ENCODE results near the gene MRPL4. TPM values are rescaled to one million over a fixed set of nuclear protein-coding genes. Genes with fewer than 3 reads are reported as not detected.
A peak's percentile ranks its signal among the peaks of the same experiment; 100 is the strongest.

MRPL4 gene
- total RNA-seq, 2 experiments from 2014 or later: 148 to 155 TPM

DNA sequence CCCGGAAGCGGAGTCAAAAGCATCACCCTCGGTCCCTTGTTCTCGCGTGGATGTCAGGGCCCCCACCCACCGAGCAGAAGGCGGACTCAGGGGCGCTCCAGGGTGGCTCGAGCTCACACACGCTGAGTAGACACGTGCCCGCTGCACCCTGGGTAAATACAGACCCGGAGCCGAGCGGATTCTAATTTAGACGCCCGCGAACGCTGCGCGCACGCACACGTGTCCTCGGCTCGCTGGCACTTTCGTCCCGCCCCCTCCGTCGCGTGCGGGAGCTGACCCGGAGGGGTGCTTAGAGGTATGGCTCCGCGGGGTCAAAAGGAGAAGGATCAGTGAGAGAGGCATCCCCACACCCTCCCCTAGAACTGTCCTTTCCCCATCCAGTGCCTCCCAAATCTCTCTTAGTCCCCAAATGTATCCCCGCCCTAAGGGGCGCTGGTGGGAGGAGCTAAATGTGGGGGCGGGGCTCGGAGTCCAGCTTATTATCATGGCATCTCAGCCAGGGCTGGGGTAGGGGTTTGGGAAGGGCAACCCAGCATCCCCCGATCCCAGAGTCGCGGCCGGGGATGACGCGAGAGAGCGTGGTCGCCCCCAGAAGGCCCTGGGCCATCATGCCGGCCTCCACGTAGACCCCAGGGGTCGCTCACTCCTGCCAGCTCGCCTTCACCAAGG lies 37.3 kb downstream of the MRPL4 start:
- Histone ChIP-seq H2AFZ (ENCODE audit: low read length) (peak overlapping the region; percentile 90), H4K20me1 (ENCODE audit: insufficient read depth, low read length) (no peaks in the 10 kb centered on the region), H3K27ac (ENCODE audit: low read depth, low read length, poor library complexity, severe bottlenecking) (peak overlapping the region; percentile 56), H3K9me3 (ENCODE audit: low read length) (no peaks in the 10 kb centered on the region), H3K4me3 (ENCODE audit: low read depth, low read length, poor library complexity, severe bottlenecking) (peak overlapping the region; percentile 68), H3K36me3 (ENCODE audit: insufficient read depth, low read length) (peaks cover 11% of the 10 kb centered on the region; the same call in 1 of the 2 replicates), H3K4me2 (ENCODE audit: low read length) (peak overlapping the region; percentile 83), H3K9me2 (ENCODE audit: insufficient read depth, low read length) (no peaks in the 10 kb centered on the region), H3K4me1 (ENCODE audit: insufficient read depth, low read length, poor library complexity, severe bottlenecking) (peaks cover 72% of the 10 kb centered on the region), H3K79me2 (ENCODE audit: insufficient read depth, low read depth, low read length) (no peaks in the 10 kb centered on the region)
- BruUV-seq (replicated peaks): no TSS peak
- no peak for TF ChIP-seq EZH2phosphoT487 (IDR thresholded peaks at IDR 0.05; ENCODE audit: borderline replicate concordance, low read depth, low read length)
- TF ChIP-seq, protein P1, sequence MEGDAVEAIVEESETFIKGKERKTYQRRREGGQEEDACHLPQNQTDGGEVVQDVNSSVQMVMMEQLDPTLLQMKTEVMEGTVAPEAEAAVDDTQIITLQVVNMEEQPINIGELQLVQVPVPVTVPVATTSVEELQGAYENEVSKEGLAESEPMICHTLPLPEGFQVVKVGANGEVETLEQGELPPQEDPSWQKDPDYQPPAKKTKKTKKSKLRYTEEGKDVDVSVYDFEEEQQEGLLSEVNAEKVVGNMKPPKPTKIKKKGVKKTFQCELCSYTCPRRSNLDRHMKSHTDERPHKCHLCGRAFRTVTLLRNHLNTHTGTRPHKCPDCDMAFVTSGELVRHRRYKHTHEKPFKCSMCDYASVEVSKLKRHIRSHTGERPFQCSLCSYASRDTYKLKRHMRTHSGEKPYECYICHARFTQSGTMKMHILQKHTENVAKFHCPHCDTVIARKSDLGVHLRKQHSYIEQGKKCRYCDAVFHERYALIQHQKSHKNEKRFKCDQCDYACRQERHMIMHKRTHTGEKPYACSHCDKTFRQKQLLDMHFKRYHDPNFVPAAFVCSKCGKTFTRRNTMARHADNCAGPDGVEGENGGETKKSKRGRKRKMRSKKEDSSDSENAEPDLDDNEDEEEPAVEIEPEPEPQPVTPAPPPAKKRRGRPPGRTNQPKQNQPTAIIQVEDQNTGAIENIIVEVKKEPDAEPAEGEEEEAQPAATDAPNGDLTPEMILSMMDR (conservative IDR thresholded peaks at IDR 0.05; ENCODE audit: low read length): no peak
- ChIA-PET POLR2A (interaction anchor here (0.6 to 1.6 kb wide), 8 partner anchors 9 to 122 kb away, joined by 3 to 13 read pairs (median 4); partner anchors contain the start of gene ICAM1), CTCF (ENCODE audit: unreplicated experiment) (interaction anchor here (0.9 to 1.8 kb wide), 4 partner anchors 17 to 44 kb away, joined by 3 to 5 read pairs (median 4); partner anchors contain the start of gene RAVER1)
- intact Hi-C loops (cut with micrococcal nuclease; ENCODE audit: unreplicated experiment): no loop called here
- peak; percentile 89 for DNase-seq (ENCODE audit: low spot score)

GRCh38 chr19:10289836-10290356 lies 37.9 kb downstream of the MRPL4 start, which contains the start of gene ICAM5:
TSS of gene ICAM5 (plus strand) at chr19:10289952. CDS start at chr19:10290044, 92 bp downstream.
- peak within 1 kb of the TSS; percentile 68 for H3K4me3 ChIP-seq (ENCODE audit: low read depth, low read length, poor library complexity, severe bottlenecking)
- H3K4me1 ChIP-seq (ENCODE audit: insufficient read depth, low read length, poor library complexity, severe bottlenecking): peaks cover 72% of the 10 kb centered on the region
- H3K36me3 ChIP-seq (ENCODE audit: insufficient read depth, low read length): peaks cover 11% of the 10 kb centered on the region; the same call in 1 of the 2 replicates
- peak within 1 kb of the TSS; percentile 83 for H3K4me2 ChIP-seq (ENCODE audit: low read length)
- intact Hi-C loops (cut with micrococcal nuclease; ENCODE audit: unreplicated experiment): no loop called here
- ChIA-PET CTCF (ENCODE audit: unreplicated experiment) (interaction anchor here (1.0 to 1.8 kb wide), 2 partner anchors 20 to 30 kb away, joined by 3 to 5 read pairs; no protein-coding TSS in a partner anchor), POLR2A (interaction anchor here (0.6 to 1.6 kb wide), 8 partner anchors 9 to 121 kb away, joined by 3 to 13 read pairs (median 4); partner anchors contain the start of gene ICAM1)
- peak within 1 kb of the TSS; percentile 90 for H2AFZ ChIP-seq (ENCODE audit: low read length)
- no peaks in the 10 kb centered on the region for H4K20me1 ChIP-seq (ENCODE audit: insufficient read depth, low read length)
- BruUV-seq (replicated peaks): no TSS peak
- H3K79me2 ChIP-seq (ENCODE audit: insufficient read depth, low read depth, low read length): no peaks in the 10 kb centered on the region
- no peak for TF ChIP-seq EZH2phosphoT487 (IDR thresholded peaks at IDR 0.05; ENCODE audit: borderline replicate concordance, low read depth, low read length)
- TF ChIP-seq, protein P1 (conservative IDR thresholded peaks at IDR 0.05; ENCODE audit: low read length): no peak
- peak within 1 kb of the TSS; percentile 56 for H3K27ac ChIP-seq (ENCODE audit: low read depth, low read length, poor library complexity, severe bottlenecking)
- peak; percentile 29 for DNase-seq (ENCODE audit: low spot score)
- H3K9me3 ChIP-seq (ENCODE audit: low read length): no peaks in the 10 kb centered on the region
- H3K9me2 ChIP-seq (ENCODE audit: insufficient read depth, low read length): no peaks in the 10 kb centered on the region
